GM18519 (cell line): Measurements from ENCODE around the gene TFEC.
"Not testable (repeated sequence)": the region's sequence is repeated elsewhere in the genome, so short reads cannot be mapped to it uniquely, and the experiment has no call there.

Source experiments
- ATAC-seq: cut with Tn5 transposase; IDR thresholded peaks from one replicate; pipeline ENCODE4 v1.9.1; 2021; ENCODE audit warnings: mild to moderate bottlenecking, moderate library complexity; ENCODE audit not compliant: unreplicated experiment, low FRiP score

Gene TFEC, protein sequence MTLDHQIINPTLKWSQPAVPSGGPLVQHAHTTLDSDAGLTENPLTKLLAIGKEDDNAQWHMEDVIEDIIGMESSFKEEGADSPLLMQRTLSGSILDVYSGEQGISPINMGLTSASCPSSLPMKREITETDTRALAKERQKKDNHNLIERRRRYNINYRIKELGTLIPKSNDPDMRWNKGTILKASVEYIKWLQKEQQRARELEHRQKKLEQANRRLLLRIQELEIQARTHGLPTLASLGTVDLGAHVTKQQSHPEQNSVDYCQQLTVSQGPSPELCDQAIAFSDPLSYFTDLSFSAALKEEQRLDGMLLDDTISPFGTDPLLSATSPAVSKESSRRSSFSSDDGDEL

DNA sequence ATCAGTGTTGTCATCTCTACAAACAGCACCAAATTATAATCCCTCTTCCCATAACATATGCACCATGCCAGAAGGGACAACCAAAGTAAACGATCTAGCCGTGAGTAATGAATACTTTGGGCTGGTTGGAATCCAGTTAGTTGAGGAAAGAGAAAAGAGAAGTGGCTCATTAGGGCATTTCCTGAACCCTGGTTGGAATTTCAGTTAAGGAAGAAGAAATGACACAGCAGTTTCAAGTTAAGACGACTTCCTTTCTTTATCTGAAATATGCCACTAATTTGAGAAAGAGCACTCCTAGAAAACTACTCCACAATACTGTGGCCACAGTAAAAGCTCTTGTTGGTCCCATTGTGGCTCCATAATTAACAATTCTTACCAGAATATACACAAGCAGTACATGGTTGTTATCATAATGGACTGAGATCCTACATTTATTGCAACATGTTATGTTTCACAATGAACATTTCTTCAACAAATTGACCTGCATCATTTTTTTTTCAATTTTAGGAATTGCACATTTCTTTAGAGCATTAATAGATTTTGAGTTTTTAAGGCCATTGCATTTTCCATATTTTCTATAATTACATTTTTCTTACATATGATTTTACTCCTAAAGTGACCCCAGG lies at the start of gene TFEC:
Gene TFEC, minus strand, starts transcription at position 113 of the 626 bp plus-strand sequence. CDS start 46,322 bp downstream, outside the sequence.
- ATAC-seq = no peak

DNA sequence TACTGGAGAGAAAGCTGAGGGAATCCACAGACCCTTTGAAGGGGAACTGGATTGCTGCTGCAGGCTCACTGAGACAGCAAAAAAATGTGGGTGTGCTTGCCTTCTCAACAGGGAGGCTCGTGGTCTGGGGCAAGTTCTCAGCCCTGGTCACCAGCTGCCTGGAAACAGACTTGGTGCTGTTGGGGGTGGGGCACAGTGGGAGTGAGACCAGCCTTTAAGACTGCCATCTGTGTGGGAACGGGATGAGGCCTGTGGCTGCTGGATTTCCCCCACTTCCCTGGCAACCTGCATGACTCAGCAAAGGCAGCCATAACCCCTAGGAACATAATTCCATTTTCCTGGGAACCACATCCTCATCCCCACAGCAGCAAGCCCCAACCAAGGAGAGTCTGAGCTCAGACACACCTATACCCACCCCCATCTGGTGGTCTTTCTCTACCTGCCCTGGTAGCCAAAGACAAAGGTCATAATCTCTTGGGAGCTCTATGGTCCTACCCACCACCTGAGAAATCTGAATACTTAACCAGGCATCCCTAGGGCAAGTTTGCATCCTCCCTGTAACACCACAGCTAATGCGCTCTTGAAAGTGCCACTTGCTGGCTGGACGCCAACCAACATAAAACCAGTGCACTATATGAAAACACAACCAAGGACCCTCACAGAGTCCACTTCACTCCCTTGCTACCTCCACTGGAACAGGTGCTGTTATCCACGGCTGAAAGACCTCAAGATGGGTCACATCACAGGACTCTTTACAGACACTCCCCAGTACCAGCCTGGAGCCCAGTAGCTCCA lies 45.0 kb upstream of the TFEC start:
- no peak for ATAC-seq

DNA sequence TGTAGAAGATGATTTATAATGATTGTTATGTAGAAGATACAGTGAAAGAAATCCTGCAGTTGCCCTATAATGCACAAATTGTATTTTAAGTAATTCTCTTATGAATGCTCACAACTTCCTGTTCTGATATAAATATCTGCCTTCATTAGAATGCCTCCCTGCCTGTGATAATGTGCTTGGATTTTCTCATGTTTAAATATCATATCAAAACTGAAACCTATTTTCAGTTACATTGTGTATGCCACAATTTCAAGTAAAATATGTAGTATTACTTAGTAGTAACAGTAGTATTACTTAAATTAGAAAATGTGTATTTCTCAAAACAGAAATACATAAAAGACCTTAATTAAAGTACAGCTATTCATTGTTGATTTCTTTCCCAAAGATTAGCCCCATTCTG lies 41.1 kb upstream of the TFEC start:
- peak; percentile 92 for ATAC-seq

DNA sequence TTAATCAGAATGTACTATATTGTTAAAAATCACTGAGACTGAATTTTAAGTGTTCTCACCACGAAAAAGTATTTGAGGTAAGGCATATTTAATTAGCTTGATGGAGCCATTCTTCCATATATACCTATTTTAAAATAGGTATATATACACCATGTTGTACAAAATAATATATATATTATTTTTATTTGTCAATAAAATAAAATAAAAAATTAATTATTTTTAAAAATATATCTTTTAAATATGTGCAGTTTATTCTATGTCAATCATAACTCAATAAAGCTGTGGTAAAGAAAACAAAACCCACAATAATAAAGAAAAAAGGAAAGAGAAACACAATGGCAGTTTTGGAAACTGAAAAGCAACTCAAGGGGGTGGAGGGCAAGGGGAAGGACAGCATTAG lies 33.6 kb upstream of the TFEC start:
- ATAC-seq = no peak

DNA sequence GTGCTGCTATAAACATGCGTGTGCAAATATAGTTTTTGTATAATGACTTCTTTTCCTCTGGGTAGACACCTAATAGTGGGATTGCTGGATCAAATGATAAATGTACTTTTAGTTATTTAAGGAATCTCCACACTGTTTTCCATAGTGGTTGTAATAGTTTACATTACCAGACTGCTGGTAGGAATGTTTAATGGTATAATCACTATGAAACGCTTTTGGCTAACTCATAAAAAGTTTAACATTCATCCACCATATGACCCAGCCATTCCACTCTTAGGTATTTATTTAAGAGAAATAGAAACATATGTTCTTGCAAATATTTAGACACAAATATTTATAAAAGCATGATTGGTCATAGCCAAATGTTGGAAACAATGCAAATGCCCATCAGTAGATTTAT lies 32.1 kb upstream of the TFEC start:
- ATAC-seq = no peak

DNA sequence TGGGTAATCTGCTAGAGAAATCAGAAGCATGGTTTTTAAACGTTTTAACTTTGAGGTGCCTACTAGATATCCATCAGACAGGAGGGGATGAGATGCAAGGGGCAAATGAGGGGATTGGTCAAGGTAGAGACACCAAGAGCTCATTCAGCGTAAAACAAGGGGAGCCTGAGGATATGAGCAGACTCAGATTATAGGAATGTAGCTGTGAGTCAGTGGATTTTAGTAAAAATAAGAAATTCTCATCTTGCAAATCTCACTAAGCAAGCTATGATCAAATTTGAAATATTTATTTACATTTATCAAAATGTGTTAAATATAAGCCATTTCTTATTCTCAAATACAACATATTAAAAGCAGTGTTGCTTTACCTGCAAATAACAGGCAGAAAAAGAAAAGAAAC lies 21.4 kb upstream of the TFEC start:
- no peak for ATAC-seq

DNA sequence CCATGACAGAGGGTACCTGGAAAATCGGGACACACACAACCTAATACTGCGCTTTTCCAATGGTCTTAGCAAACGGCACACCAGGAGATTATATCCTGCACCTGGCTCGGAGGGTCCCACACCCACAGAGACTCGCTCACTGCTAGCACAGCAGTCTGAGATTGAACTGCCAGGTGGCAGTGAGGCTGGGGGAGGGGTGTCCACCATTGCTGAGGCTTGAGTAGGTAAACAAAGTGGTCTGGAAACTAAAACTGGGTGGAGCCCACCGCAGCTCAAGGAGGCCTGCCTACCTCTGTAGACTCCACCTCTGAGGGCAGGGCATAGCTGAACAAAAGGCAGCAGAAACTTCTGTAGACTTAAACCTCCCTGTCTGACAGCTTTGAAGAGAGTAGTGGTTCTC lies 16.7 kb upstream of the TFEC start:
- ATAC-seq = not testable (repeated sequence)

DNA sequence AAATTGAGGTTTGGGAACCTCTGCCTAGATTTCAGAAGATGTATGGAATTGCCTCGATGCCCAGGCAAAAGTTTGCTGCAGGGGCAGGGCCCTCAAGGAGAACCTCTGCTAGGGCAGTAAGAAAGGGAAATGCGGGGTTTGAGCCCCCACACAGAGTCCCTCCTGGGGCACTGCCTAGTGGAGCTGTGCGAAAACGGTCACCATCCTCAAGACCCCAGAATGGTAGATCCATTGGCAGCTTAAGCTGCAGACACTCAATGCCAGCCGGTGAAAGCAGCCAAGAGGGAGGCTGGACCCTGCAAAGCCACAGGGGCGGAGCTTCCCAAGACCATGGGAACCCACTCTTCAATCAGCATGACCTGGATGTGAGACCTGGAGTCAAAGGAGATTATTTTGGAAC lies 15.0 kb upstream of the TFEC start:
- no peak for ATAC-seq

DNA sequence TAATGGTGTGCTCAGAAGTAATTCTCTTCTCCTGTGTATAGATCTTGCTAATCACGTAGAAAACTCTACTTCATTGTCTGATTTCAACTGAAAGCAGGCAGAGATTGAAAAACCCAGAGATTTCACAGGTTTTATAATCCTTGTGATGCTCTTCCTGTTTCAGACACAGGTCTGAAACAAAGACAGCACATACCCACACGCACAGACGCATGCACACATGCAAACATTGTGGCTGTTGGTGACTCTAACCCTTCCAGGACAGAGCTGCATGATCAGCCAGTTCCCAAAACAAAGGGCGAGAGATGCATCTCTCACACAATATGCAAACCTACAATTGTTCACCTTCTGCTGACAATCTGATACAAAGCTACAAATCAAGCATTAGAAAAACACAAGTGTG lies 11.1 kb upstream of the TFEC start:
- peak; percentile 99 for ATAC-seq

DNA sequence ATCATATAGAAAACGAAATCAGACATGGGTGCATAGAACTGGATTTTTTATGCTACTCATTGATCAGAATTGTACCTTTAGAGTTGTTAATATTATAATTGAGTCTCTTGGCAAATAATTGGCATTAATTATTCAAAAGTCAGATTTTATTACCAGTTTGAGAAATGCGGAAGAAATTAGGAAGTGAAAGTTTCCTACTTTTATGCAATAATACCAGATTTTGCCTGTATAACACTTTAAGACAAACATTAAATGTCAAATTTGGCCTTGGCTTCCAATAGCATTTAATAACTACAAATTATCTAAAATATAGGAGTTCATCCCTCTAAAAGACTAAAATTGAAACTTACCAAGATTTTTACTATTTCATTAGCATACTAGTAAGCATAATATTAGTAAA lies 6.8 kb upstream of the TFEC start:
- no peak for ATAC-seq

DNA sequence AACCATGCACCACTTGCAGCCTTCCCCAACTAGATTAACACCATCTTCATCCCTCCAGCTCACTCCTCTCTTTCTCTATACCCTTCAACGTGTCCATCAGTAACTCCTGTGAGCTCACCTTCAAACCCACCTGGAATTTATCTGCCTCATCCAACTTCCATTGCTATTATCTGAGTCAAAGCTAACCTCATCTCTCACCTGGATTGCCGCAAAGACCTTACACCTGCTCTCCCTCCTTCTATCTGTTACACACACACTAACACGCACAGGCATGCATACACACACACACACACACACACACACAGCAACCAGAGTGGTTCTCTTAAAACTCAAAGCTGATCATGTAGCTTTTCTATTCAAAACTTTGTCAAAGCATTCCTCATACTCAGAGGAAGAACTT lies 3.8 kb upstream of the TFEC start:
- ATAC-seq = no peak

DNA sequence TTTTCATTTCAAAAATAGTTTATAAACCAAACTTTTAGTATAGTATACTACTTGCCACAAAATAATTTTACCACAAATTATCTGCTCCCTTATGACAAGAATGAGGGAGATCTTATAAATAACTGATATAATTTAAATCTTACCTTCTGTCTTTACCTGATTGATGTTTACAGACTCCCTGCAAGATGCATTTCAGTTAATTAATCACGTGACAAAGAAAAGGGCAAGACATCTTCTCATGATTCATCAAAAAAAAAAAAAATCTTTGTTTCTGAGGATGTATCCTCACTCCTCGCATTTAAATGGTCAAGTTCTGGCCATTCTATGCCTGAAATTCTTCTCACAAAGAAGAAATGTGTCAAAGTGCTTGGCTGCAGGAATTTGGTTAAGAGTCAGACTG lies 2.3 kb upstream of the TFEC start:
- no peak for ATAC-seq

DNA sequence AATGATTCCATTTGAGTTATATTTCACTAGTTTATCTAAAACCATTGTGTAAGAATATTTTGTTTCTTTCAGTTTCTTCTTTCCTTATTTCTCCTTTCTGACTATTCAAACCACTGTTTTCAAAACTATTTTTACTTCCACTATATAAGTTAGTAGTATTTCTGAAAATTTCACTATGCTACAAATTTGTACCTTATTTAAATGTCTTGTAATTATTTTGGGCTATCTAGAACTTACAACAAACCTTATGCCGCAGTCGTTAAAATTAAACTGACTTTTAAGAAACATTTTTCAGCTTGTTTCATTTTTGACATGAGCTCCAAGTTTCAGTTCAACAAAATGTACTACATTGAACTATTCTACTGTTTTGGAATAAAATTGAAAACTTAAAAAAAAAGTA lies 1.8 kb downstream of the TFEC start:
- peak; percentile 52 for ATAC-seq

DNA sequence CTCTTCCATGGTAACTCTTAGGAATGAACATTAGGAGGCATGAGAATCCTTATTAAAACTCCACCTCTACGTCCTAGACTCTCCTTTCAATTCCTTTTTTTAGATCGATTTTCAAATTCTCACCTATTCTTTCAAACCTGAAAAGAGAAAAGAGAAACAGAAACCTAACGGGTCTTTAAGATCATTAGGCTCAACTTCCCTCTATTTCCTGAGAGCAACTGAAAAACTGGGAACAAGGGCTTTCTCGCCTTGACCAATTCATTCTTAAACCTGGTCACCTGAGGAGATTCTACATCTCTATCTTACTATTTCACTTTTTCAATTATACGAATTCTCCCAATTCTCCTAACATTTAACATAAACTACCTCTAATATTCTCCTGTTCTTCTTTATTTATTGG lies 2.8 kb downstream of the TFEC start:
- ATAC-seq = no peak

DNA sequence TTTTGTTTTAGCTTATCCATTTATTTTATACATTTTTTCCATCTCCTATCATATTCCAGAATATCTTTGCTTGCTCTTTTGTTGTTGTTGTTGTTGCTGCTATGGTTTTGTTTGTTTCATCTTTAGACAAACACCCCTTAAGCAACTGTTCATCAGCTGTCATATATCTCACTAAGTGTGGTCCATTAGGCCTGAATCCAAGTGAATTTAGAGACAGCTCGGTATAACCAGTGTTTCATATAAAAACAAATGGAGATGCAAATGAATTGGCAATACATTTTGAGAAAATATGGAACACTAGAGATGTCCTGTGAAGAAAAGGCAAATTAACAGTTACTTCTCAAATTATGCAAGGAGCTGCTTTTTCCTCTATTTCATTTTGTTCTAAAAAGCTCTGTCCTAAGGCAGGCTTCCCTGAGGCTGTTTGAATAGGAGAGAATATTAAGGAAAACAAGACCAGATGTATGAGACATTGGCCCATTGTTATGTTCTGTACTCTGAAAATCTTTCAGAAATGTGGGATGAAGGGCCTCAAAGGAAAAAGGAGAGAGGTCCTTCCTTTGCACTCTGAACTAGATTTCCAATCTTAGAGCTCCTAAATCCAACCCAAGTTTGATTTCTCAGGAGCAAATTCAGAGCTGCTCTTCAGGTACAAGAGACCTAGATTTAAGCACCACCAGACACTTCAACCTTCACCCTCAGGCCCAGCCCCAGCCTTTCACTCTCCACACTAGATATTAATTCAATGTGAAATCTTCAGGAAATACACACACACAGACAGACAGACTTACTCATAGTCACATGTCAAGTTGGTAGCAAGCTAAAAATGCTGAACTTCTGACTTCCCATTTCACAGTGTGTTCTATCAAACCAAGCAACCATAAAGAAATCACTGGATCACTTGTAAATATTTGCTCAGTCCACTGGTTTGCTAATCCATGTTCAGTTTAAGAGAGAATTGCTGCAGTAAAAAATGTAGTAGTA lies 5.4 kb downstream of the TFEC start:
- no peak for ATAC-seq

DNA sequence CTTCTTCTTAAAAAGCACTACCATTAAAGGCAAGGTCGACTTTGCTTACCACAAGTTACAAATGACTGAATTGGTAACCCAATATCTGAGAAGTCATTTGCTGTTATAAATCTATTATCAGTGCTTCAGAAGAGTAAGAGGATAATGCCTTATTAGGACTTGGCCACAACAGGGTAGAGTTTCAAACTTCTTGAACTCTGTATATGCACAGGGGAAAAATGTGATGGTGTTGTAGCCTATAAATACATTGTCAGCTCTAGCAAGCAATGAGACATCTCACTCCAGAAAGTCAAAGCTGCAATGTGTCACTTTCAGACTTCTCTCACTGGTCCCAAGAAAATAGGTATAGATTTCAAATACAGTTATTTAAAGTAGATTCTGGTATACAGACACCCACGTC lies 9.3 kb downstream of the TFEC start:
- ATAC-seq = peak; percentile 71

DNA sequence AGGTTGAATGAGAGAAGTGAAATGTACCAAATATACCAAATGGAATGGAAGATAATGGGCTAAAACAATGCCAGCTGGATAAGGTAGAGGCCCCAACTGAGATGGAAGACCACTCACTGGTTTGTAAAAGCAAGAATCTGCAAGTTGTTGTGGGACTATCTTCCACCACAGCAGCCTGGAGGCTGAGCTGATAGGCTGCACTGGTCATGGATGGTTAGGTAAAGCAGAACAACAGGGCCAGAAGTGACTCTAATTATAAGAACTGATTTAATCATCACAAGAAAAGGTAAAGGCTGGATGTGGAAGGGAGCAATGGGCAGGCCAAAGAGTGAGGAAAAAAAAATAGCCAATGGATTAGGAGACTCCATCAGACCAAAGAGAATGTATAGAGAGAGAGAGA lies 11.8 kb downstream of the TFEC start:
- ATAC-seq = no peak

DNA sequence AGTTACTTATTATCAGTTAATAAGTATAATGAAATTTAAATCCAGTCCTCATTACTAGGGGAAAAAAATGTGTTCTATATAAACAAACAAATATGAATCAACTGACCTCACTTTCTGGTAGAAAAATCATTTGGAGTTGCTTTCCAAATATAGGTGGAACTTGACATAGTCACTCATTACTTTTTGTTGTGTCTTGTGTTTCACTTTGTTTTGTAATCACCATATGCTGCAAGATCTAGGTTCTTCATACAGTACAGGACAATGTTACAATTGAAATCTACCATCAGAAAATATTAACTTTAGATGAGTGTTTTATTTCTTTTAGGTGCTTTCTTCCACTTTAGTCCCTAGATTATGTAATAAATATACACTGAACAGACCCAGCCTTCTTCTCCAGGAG lies 16.9 kb downstream of the TFEC start:
- ATAC-seq = no peak

DNA sequence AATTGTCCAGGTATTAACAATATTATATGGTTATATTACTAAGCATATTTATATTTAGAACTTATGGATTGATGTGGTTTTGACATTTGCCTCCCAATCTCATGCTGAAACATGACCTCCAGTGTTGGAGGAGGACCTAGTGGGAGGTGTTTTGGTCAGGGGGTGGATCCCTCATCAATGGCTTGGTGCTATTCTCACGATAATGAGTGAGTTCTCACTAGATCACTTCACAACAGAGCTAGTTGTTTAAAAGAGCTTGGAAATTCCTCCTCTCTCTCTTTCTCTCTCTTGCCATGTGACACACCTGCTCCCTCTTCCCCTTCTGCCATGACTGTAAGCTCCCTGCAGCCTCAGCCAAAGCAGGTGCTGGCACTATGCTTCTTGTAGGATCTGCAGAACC lies 19.0 kb downstream of the TFEC start:
- ATAC-seq = no peak

DNA sequence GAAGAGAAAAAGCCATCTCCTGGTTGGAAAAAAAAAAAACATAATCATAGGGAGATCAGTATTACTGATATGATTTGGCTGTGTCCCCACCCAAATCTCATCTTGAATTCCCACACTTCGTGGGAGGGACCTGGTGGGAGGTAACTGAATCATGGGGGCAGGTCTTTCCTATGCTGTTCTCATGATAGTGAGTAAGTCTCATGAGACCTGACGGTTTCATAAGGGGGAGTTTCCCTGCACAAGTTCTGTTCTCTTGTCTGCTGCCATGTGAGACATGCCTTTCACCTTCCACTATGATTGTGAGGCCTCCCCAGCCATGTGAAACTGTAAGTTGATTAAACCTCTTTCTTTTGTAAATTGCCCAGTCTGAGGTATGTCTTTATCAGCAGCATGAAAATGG lies 25.8 kb downstream of the TFEC start:
- not testable (repeated sequence) for ATAC-seq
